ENCODE data around the gene PLXND1.
"Not testable (repeated sequence)": the region's sequence is repeated elsewhere in the genome, so short reads cannot be mapped to it uniquely, and the experiment has no call there.

PLXND1 gene

GRCh38 chr3:129560269-129560787, 46.1 kb downstream of the PLXND1 start:
- no peak for DNase-seq

DNA sequence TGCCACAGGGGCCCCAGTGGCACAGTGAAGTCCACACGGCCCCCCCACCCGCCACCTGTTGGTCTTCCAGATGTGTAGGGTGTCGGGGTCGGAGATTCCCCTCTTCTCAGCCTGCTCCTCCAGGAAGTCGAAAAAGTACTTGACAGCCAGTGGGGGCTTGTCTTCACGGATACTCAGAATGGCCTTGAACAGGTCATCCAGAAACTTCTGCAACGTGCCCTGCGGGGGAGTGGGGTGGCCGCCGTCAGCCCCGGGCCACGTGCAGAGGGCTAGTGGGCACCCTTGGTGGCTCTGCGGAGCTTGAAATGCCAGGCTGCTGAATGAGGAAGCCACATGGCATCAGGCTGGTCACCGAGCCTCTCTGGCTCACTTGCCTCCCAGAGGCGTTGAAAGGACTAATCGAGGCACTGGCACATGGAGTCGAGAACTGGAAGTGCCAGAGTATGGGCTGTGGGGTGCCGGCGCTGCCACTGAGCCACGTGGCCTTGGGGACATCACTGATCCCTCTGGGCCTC, 46.9 kb downstream of the PLXND1 start:
- DNase-seq: no peak

- DNase-seq: no peak
These were observed 47.5 kb downstream of the PLXND1 start for GRCh38 chr3:129558772-129559564.

GRCh38 chr3:129558081-129558771, 48.2 kb downstream of the PLXND1 start:
- DNase-seq: no peak

DNA sequence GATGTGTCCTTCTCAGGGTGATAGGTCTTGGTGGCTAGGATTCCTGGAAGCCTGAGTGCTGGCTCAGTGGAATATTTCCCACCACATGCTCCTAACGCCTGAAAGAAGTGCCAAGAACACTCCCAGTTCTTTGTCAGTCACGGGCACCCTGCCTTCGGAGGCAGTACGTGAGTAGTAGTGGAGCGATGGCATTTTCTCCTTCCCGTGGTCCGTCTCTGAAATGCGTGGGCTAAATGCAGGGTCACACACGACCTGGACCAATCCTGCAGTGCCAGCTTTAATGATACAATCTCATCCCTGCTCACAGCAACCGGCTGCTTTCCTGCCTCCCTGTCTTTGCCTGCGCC, 49.0 kb downstream of the PLXND1 start:
- no peak for DNase-seq

DNA sequence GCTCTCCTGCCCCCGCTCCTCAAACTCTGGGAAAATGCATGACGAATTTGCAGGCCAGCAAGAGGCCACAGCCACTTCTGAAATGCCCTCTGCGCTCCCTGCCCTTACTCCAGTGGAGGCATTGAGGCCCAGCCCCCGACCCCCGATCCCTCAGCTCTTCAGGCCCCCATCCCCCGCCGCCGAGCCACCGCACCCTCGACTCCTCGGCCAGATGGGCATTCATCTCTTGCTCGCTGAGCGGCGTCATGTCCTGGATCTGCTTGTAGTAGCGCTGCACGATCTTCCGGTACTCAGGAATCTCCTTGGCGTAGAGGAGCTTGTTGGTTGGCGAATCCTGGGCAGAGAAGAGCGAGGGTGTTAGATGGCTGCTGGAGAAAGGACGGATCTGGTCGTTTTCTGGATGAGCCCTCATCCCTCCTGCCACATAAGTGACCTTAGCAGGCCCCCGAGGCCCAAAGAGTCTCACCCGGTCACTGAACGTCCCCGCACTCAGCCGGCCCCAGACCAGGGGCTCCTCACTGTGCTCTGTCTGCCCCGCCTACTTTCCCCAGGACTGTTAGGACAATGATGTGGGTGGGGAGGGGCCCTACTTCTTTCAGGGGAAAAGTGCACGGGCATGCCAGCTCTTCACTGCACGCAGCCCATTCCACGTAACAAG, 49.5 kb downstream of the PLXND1 start:
- DNase-seq: no peak

DNA sequence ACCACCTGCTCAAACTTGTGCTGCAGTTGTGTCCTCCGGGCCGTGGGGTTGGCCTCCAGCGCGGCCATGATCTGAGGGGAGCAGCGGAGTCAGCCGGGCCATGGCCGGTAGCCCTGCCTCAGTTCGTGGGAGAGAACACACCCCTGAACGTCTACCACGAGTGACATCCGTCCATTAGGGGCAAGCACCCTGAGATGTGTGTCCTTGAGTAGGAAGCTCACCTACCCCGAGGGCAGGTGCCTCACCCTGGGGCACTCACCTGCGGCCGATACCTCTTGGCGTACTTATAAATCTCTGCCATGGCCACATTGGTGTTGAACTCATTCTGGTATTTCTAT, 50.1 kb downstream of the PLXND1 start:
- DNase-seq: no peak

DNA sequence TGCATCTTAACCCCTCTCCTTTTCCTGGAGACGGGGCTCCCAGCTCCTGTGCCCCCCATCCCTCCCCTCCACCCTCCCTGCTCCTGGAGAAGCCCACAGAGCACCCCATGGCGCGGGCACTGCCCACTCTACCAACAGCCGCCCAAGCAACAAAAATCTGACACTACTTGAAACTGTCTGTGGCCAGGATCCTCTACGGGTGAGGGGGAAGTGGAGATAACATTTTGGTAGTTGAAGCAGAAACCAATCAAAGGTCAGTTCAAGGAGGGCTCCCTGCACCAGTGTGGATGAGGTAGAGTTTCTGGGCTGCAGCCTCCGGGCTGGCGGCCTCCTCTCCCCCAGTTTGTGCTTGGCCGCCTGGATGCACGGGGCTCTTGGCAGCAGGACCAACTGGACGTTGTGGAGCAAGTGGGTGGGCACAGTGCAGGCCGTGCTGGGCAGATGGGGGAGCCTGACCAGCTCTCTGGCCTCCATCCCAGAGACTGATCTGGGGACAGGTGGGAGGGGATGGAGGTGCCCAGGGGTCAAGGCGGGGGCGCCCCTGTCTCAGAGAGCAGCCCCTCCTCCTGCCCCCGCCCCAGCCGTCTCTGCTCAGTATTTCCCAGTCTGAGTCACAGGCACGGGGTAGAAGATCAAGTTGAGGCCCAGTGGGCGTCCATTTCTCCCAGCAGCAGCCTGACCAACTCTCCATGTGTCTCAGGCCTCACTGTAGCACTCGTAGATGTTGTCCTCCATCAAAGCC, 50.7 kb downstream of the PLXND1 start:
- DNase-seq: no peak

GRCh38 chr3:129555153-129555550, 51.3 kb downstream of the PLXND1 start:
- DNase-seq: no peak

DNA sequence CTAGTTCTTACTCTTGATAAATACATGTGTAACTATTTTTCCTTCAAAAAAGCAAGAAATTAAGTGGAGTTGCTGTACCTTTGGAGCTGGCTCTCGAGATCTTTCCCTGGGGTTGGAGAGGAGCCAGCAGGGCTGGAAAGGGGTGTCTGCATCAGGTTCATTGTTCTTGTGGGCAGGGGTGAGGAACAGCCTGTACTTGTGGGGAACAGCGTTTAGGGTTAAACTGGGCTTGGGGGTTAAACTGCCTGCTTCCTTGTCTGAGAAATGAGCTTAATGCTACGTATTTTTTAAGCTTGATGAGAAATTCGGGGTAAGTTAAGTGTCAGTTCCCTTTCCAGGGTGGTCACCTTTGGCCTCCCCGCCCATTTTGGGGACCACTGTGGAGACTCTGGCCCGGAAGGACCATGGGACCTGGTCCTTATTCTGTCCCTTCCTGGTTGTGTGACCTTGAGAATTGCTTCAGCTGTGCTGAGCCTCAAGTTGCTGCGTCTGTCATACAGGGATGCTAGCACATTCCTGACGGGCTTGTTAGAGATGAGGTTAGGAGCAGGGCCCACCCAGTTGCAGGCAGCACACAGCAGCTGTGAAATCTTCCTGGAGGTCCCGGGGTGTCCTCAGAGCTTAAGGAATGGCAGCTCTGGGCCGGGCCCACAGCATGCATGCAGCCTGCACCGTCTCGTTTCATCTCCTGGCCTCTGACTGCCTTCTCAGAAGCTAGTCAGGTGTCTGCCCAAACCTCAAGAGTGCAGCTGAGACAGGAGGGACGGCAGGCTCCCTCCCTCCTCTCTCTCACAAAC, 51.9 kb downstream of the PLXND1 start:
- DNase-seq: no peak

- peak; percentile 19 for DNase-seq
These were observed 52.8 kb downstream of the PLXND1 start for GRCh38 chr3:129553719-129554118.

GRCh38 chr3:129553171-129553570, 53.3 kb downstream of the PLXND1 start:
- no peak for DNase-seq

GRCh38 chr3:129552287-129553050, 54.0 kb downstream of the PLXND1 start:
- no peak for DNase-seq

GRCh38 chr3:129549805-129550204, 56.7 kb downstream of the PLXND1 start:
- DNase-seq: no peak

- DNase-seq: no peak
These were observed 57.3 kb downstream of the PLXND1 start for GRCh38 chr3:129549006-129549800.

DNA sequence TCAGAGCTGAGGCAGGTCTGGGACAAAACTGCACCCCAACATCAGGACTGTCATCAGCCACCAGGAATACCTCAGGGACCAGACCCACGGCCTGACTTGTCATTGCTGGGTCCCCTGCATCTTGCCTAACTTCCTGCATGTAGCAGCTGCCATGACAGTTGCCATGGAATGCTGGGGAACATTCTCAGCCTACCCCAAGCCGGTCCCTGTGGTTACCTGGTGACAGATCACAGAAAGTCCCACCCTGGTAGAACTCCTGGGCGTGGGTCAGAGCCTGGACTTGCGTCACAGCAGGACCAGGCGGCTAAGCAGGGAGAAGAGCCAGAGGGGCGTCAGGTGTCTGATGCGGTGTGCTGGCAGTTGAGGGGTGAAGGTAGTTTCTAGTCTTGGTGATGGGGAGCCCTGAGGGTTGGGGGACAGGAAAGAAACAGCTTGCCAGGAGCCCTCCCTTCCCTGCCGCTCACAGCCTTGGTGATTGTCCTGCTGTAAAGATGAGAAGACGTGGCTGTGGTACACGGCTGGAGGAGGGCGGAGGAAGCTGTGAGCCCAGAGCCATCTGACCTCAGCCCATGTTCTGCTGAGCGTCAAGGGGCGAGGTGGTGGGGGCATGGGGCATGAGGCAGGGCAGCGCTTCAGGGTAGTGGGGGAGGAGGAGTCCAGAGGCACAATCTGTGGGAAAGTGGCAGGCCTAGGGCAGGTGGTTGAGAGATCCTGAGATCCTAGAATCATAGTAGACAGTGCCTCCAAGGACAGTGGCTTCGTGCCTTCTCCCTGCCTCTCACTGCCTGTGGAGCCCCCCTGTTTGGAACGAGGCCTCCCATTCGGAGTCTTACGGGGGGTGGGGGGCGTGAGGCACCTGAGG, 58.1 kb downstream of the PLXND1 start:
- no peak for DNase-seq

DNA sequence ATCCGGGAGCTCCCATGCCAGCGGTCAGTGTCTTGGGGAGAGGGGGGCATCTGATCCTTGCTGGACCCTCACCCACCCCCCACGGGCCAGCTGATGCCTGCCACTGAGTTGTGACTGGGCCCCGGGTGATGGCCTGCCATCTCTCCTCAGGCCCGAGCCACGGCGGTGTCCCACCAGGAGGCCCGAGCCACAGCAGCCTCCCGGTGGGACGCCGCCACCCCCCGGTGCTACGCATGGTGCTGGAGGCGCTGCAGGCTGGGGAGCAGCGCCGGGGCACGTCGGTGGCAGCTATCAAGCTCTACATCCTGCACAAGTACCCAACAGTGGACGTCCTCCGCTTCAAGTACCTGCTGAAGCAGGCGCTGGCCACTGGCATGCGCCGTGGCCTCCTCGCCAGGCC, 59.2 kb downstream of the PLXND1 start:
- no peak for DNase-seq

DNA sequence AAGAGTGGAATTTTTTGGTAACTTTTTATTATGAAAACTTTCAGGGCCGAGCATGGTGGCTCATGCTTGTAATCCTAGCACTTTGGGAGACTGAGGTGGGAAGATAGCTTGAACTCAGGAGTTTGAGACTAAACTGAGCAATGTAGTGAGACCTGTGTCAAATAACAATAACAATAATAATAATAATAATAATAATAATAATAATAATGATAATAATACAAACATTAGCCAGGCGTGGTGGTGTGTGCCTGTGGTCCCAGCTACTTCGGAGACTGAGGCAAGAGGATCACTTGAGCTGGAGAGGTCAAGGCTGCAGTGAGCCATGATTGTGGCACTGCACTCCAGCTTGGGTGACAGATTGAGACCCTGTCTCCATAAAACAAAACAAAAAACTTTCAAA, 60.5 kb downstream of the PLXND1 start:
- DNase-seq: not testable (repeated sequence)

DNA sequence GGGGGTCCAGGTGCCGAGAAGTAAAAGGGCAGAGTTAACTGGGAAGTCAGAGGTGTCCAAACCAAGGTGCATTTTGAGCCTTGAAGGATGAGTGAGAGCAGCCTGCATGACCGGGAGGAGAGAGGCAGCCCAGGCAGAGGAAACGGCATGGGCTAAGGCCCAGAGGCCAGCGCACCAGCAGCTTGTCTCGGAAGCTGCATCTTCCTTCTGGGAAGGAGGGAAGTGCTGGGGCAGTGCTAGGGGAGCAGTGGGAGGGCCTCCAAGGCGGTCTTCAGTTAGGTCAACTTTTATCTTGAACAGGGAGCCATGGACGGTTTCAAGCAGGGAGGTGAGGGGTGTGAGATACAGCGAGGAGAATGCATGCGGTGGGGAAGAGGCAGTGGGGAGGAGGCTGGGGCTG, 62.5 kb downstream of the PLXND1 start:
- no peak for DNase-seq
